ENCODE results near the gene CTSW. TPM values are rescaled to one million over a fixed set of nuclear protein-coding genes. Genes with fewer than 3 reads are reported as not detected.

CTSW gene
- total RNA-seq, 1 donor from 2014 or later: not detected

- Mint-ChIP-seq H3K36me3 (ENCODE audit: unreplicated experiment) (no peaks in the 10 kb centered on the region), H3K27ac (ENCODE audit: unreplicated experiment) (no peak overlapping the region), H3K4me3 (ENCODE audit: unreplicated experiment) (no peak overlapping the region), H3K27me3 (ENCODE audit: unreplicated experiment) (no peaks in the 10 kb centered on the region), H3K9me3 (ENCODE audit: unreplicated experiment) (no peaks in the 10 kb centered on the region), H3K4me1 (ENCODE audit: low read depth, unreplicated experiment) (no peaks in the 10 kb centered on the region)
- no peak for DNase-seq
- no peak for TF ChIP-seq CTCF (IDR thresholded peaks at IDR 0.05; ENCODE audit: partially characterized antibody, unreplicated experiment)
Measured at GRCh38 chr11:65928667-65929066, 49.0 kb downstream of the CTSW start.

GRCh38 chr11:65931773-65932557 is 52.3 kb downstream of the CTSW start:
- no peaks in the 10 kb centered on the region for H3K27me3 Mint-ChIP-seq (ENCODE audit: unreplicated experiment)
- no peak overlapping the region for H3K4me3 Mint-ChIP-seq (ENCODE audit: unreplicated experiment)
- no peak for DNase-seq
- peaks cover 2% of the 10 kb centered on the region for H3K4me1 Mint-ChIP-seq (ENCODE audit: low read depth, unreplicated experiment)
- no peak overlapping the region for H3K27ac Mint-ChIP-seq (ENCODE audit: unreplicated experiment)
- no peak for TF ChIP-seq CTCF (IDR thresholded peaks at IDR 0.05; ENCODE audit: partially characterized antibody, unreplicated experiment)
- no peaks in the 10 kb centered on the region for H3K36me3 Mint-ChIP-seq (ENCODE audit: unreplicated experiment)
- no peaks in the 10 kb centered on the region for H3K9me3 Mint-ChIP-seq (ENCODE audit: unreplicated experiment)

- no peak overlapping the region for H3K27ac Mint-ChIP-seq (ENCODE audit: unreplicated experiment)
- no peaks in the 10 kb centered on the region for H3K9me3 Mint-ChIP-seq (ENCODE audit: unreplicated experiment)
- no peaks in the 10 kb centered on the region for H3K36me3 Mint-ChIP-seq (ENCODE audit: unreplicated experiment)
- no peaks in the 10 kb centered on the region for H3K27me3 Mint-ChIP-seq (ENCODE audit: unreplicated experiment)
- H3K4me3 Mint-ChIP-seq (ENCODE audit: unreplicated experiment): no peak overlapping the region
- peaks cover 2% of the 10 kb centered on the region for H3K4me1 Mint-ChIP-seq (ENCODE audit: low read depth, unreplicated experiment)
- peak; percentile 38 for TF ChIP-seq CTCF (IDR thresholded peaks at IDR 0.05; ENCODE audit: partially characterized antibody, unreplicated experiment)
- DNase-seq: no peak
Measured at GRCh38 chr11:65932558-65932919, 52.9 kb downstream of the CTSW start.

Other genes with a start within 250 kb of the CTSW start
- gene SIPA1, start 241.7 kb upstream of the CTSW start, total RNA-seq (ENCODE audit: unreplicated experiment): 21.4 TPM
- gene RELA, start 216.9 kb upstream of the CTSW start, total RNA-seq (ENCODE audit: unreplicated experiment): 61.2 TPM
- gene KAT5, start 167.6 kb upstream of the CTSW start, total RNA-seq (ENCODE audit: unreplicated experiment): 71.3 TPM
- 42.9 TPM for gene RNASEH2C, start 159.0 kb upstream of the CTSW start, total RNA-seq (ENCODE audit: unreplicated experiment)
- gene AP5B1, start 98.9 kb upstream of the CTSW start, total RNA-seq (ENCODE audit: unreplicated experiment): 13.2 TPM
- gene OVOL1, start 92.8 kb upstream of the CTSW start, total RNA-seq (ENCODE audit: unreplicated experiment): not detected
- gene SNX32, start 45.9 kb upstream of the CTSW start, total RNA-seq (ENCODE audit: unreplicated experiment): 14.7 TPM
- 1,294 TPM for gene CFL1, start 21.7 kb upstream of the CTSW start, total RNA-seq (ENCODE audit: unreplicated experiment)
- 114 TPM for gene MUS81, start 19.4 kb upstream of the CTSW start, total RNA-seq (ENCODE audit: unreplicated experiment)
- gene EFEMP2, start 7.0 kb upstream of the CTSW start, total RNA-seq (ENCODE audit: unreplicated experiment): 16.3 TPM
- 115 TPM for gene FIBP, start 8.6 kb downstream of the CTSW start, total RNA-seq (ENCODE audit: unreplicated experiment)
- 23.6 TPM for gene CCDC85B, start 10.8 kb downstream of the CTSW start, total RNA-seq (ENCODE audit: unreplicated experiment)
- not detected for gene FOSL1, start 20.6 kb downstream of the CTSW start, total RNA-seq (ENCODE audit: unreplicated experiment)
- gene C11orf68, start 39.2 kb downstream of the CTSW start, total RNA-seq (ENCODE audit: unreplicated experiment): 24.7 TPM
- 68.7 TPM for gene DRAP1, start 39.6 kb downstream of the CTSW start, total RNA-seq (ENCODE audit: unreplicated experiment)
- gene TSGA10IP, start 65.6 kb downstream of the CTSW start, total RNA-seq (ENCODE audit: unreplicated experiment): not detected
- gene SART1, start 81.9 kb downstream of the CTSW start, total RNA-seq (ENCODE audit: unreplicated experiment): 52.3 TPM
- 37.6 TPM for gene EIF1AD, start 122.3 kb downstream of the CTSW start, total RNA-seq (ENCODE audit: unreplicated experiment)
- gene BANF1, start 122.7 kb downstream of the CTSW start, total RNA-seq (ENCODE audit: unreplicated experiment): 135 TPM
- not detected for gene CST6, start 132.2 kb downstream of the CTSW start, total RNA-seq (ENCODE audit: unreplicated experiment)
- gene CATSPER1, start 146.6 kb downstream of the CTSW start, total RNA-seq (ENCODE audit: unreplicated experiment): not detected
- 2.4 TPM for gene GAL3ST3, start 169.3 kb downstream of the CTSW start, total RNA-seq (ENCODE audit: unreplicated experiment)
- gene SF3B2, start 172.5 kb downstream of the CTSW start, total RNA-seq (ENCODE audit: unreplicated experiment): 187 TPM
- 30.6 TPM for gene PACS1, start 190.4 kb downstream of the CTSW start, total RNA-seq (ENCODE audit: unreplicated experiment)

Data from glutamatergic neuron (in vitro differentiated cells).